ENCODE measurements around the gene AMELX.

The AMELX gene

GRCh38 chrX:11311706-11312105 lies 18.5 kb downstream of the AMELX start:
- no peak for DNase-seq

GRCh38 chrX:11319806-11320520 lies 26.8 kb downstream of the AMELX start:
- no peak for DNase-seq

GRCh38 chrX:11321986-11322385 lies 28.8 kb downstream of the AMELX start:
- no peak for DNase-seq

GRCh38 chrX:11328134-11328533 lies 34.9 kb downstream of the AMELX start:
- DNase-seq, result no peak

GRCh38 chrX:11329021-11329420 lies 35.8 kb downstream of the AMELX start:
- no peak for DNase-seq

- DNase-seq, result no peak
Observed at GRCh38 chrX:11331788-11332187, 38.6 kb downstream of the AMELX start.

GRCh38 chrX:11334165-11334564 lies 41.0 kb downstream of the AMELX start:
- DNase-seq, result no peak

GRCh38 chrX:11336201-11336600 lies 43.0 kb downstream of the AMELX start:
- DNase-seq, result no peak

- DNase-seq, result no peak
Observed at GRCh38 chrX:11337292-11338009, 44.2 kb downstream of the AMELX start.

- no peak for DNase-seq
Observed at GRCh38 chrX:11341274-11342201, 48.3 kb downstream of the AMELX start.

GRCh38 chrX:11342673-11343072 lies 49.5 kb downstream of the AMELX start:
- DNase-seq, result no peak

GRCh38 chrX:11346121-11346682 lies 53.0 kb downstream of the AMELX start:
- DNase-seq, result no peak

GRCh38 chrX:11347300-11347699 lies 54.1 kb downstream of the AMELX start:
- no peak for DNase-seq

- no peak for DNase-seq
Observed at GRCh38 chrX:11349020-11349419, 55.8 kb downstream of the AMELX start.

GRCh38 chrX:11349661-11350337 lies 56.6 kb downstream of the AMELX start:
- DNase-seq, result no peak
